ENCODE results near the gene NPIPB8.
"Not testable (repeated sequence)": the region's sequence is repeated elsewhere in the genome, so short reads cannot be mapped to it uniquely, and the experiment has no call there.

NPIPB8 gene

GRCh38 chr16:28610595-28611191 lies 27.2 kb upstream of the NPIPB8 start:
- TF ChIP-seq SPI1 (IDR thresholded peaks at IDR 0.05; ENCODE audit: borderline replicate concordance, low read depth) (no peak), CTCF (IDR thresholded peaks at IDR 0.05; ENCODE audit: insufficient read depth, low read length) (no peak), GABPA (IDR thresholded peaks at IDR 0.05; ENCODE audit: low read depth) (no peak), POLR2AphosphoS5 (IDR thresholded peaks at IDR 0.05; ENCODE audit: low read depth) (no peak), REST (IDR thresholded peaks at IDR 0.05; ENCODE audit: insufficient replicate concordance, low read depth) (no peak)
- H3K27me3 ChIP-seq (ENCODE audit: insufficient read depth, poor library complexity, severe bottlenecking), result no peaks in the 10 kb centered on the region
- no peak for DNase-seq (ENCODE audit: low read depth in 1 of 2, low spot score in 1 of 2)
- H3K4me3 ChIP-seq (replicated peaks; ENCODE audit: insufficient read depth, low read length), result no peak overlapping the region
- H3K27ac ChIP-seq (replicated peaks), result no peak overlapping the region

GRCh38 chr16:28612359-28613280 lies 25.2 kb upstream of the NPIPB8 start:
- H3K27ac ChIP-seq (replicated peaks); DNase-seq (ENCODE audit: low read depth in 1 of 2, low spot score in 1 of 2); H3K27me3 ChIP-seq (ENCODE audit: insufficient read depth, poor library complexity, severe bottlenecking); H3K4me3 ChIP-seq (replicated peaks; ENCODE audit: insufficient read depth, low read length): not testable (repeated sequence)

- H3K27ac ChIP-seq (replicated peaks); H3K27me3 ChIP-seq (ENCODE audit: insufficient read depth, poor library complexity, severe bottlenecking); H3K4me3 ChIP-seq (replicated peaks; ENCODE audit: insufficient read depth, low read length); DNase-seq (ENCODE audit: low read depth in 1 of 2, low spot score in 1 of 2): not testable (repeated sequence)
These were observed 24.0 kb upstream of the NPIPB8 start for GRCh38 chr16:28613912-28614311.

GRCh38 chr16:28614561-28614960 lies 23.3 kb upstream of the NPIPB8 start:
- not testable (repeated sequence) for H3K4me3 ChIP-seq (replicated peaks; ENCODE audit: insufficient read depth, low read length); H3K27ac ChIP-seq (replicated peaks); H3K27me3 ChIP-seq (ENCODE audit: insufficient read depth, poor library complexity, severe bottlenecking); DNase-seq (ENCODE audit: low read depth in 1 of 2, low spot score in 1 of 2)

- H3K27ac ChIP-seq (replicated peaks); H3K4me3 ChIP-seq (replicated peaks; ENCODE audit: insufficient read depth, low read length); H3K27me3 ChIP-seq (ENCODE audit: insufficient read depth, poor library complexity, severe bottlenecking): not testable (repeated sequence)
- DNase-seq (ENCODE audit: low read depth in 1 of 2, low spot score in 1 of 2), result peak in 1 of 2 experiments; percentile 45
These were observed 22.2 kb upstream of the NPIPB8 start for GRCh38 chr16:28615486-28616223.

- not testable (repeated sequence) for H3K27me3 ChIP-seq (ENCODE audit: insufficient read depth, poor library complexity, severe bottlenecking); H3K4me3 ChIP-seq (replicated peaks; ENCODE audit: insufficient read depth, low read length); DNase-seq (ENCODE audit: low read depth in 1 of 2, low spot score in 1 of 2)
- peak overlapping the region; percentile 53 for H3K27ac ChIP-seq (replicated peaks)
These were observed 21.7 kb upstream of the NPIPB8 start for GRCh38 chr16:28616224-28616577.

GRCh38 chr16:28616636-28617035 lies 21.2 kb upstream of the NPIPB8 start:
- H3K4me3 ChIP-seq (replicated peaks; ENCODE audit: insufficient read depth, low read length), result no peak overlapping the region
- DNase-seq (ENCODE audit: low read depth in 1 of 2, low spot score in 1 of 2), result peak in 1 of 2 experiments; percentile 86
- TF ChIP-seq SPI1 (IDR thresholded peaks at IDR 0.05; ENCODE audit: borderline replicate concordance, low read depth) (no peak), GABPA (IDR thresholded peaks at IDR 0.05; ENCODE audit: low read depth) (no peak), POLR2AphosphoS5 (IDR thresholded peaks at IDR 0.05; ENCODE audit: low read depth) (no peak), REST (IDR thresholded peaks at IDR 0.05; ENCODE audit: insufficient replicate concordance, low read depth) (no peak), CTCF (IDR thresholded peaks at IDR 0.05; ENCODE audit: insufficient read depth, low read length) (no peak)
- peak overlapping the region; percentile 53 for H3K27ac ChIP-seq (replicated peaks)
- no peaks in the 10 kb centered on the region for H3K27me3 ChIP-seq (ENCODE audit: insufficient read depth, poor library complexity, severe bottlenecking)
